ENCODE measurements around the gene TUSC1.
"Not testable (repeated sequence)": the region's sequence is repeated elsewhere in the genome, so short reads cannot be mapped to it uniquely, and the experiment has no call there.

TUSC1 gene

GRCh38 chr9:25678147-25678666, at the start of gene TUSC1:
Gene TUSC1 (minus strand): TSS chr9:25678444. CDS start chr9:25678312, 132 bp downstream.
- no peak for DNase-seq

GRCh38 chr9:25726871-25727410, 48.7 kb upstream of the TUSC1 start:
- DNase-seq = no peak

DNA sequence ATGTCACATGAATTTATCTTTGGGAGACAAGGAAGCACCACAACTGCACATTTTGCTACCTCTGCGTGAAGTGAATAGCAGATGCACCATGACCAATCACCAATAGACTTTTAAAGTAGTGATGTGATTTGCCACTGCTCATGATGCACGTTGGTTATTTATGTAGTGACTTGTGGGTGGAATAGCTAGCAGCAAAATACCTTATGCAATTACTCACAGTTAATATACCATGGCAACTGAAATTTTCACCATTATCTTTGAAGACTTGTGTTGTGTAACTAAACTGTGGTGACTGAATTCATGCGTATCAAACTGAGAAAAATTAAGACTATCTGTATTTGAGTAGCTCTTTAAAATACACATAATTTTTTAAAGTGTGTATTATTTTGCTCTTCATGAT, 46.2 kb upstream of the TUSC1 start:
- no peak for DNase-seq

DNA sequence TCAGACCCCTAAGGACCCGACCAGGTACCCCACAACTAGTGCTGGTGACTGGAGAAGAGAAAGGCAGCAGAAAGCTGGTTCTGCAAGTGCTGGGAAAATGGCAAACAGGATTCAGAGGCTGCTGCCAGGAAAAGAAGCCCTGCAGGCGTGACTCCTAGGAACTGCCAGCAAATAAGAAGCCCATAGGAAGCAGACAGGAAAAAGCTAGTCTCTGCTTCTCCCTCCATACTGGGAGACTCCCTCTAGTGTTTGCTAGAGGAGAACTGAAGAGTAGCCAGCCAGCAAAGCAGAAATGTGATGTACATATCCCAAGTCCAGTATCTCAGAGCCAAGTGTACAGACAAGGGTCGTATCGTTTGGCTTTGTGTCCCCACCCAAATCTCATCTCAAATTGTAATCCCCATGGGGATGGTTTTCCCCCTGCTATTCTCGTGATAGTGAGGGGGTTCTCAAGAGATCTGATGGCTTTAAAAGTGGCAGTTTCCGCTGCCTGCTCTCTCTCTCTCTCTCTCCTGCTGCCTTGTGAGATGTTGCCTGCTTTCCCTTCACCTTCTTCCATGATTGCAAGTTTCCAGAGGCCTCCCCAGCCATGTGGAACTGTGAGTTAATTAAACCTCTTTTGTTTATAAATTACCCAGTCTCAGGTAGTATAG, 38.1 kb upstream of the TUSC1 start:
- no peak for DNase-seq

GRCh38 chr9:25709941-25710340, 31.7 kb upstream of the TUSC1 start:
- DNase-seq = no peak

DNA sequence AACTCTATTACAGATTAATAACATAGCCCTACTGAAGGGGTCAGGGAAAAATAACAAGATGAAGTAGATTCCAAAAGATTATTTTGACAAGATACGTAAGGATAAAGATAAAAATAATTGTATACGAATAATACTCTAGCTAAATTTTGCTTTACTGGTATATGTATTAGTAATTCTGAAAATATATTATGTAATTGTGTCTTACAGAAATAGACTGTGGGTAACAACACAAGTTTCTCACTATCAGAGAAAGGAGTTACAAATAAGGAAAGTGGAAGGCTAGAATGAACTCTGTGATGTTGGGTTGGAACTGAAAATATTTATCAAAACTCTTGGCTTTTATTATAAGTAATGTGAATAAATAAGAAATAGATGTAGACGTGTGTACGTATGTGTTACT, 26.6 kb upstream of the TUSC1 start:
- no peak for DNase-seq

DNA sequence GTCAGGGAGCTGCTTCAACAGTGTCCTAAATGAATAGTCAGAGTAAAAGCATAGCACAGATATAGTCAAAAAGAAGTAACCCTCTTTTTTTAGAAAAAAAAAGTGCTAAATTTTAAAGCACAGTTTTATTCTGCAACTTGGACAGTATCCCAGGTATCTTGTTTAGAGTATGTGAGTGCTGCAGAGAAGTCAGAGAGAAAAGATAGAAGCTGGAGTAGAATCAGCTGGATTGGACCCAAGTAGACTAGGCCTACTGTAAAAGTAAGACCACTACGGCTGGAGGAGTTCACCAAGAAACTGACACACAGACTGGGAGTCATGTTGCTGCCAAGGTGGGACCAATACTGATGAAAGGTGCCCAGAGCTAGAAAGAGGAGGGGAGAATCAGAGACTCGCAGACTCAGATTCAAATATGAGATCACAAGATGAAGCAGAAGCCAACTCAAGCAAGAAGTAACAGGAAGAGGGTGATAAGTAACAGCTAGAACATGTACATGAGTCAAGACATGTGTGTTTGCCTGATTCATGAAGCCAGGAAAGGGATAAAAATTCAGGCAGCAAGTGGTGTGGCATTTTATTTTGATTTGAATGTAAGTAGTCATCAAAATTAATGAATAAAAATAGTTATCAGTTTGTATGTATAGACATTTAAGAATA, 25.6 kb upstream of the TUSC1 start:
- no peak for DNase-seq

DNA sequence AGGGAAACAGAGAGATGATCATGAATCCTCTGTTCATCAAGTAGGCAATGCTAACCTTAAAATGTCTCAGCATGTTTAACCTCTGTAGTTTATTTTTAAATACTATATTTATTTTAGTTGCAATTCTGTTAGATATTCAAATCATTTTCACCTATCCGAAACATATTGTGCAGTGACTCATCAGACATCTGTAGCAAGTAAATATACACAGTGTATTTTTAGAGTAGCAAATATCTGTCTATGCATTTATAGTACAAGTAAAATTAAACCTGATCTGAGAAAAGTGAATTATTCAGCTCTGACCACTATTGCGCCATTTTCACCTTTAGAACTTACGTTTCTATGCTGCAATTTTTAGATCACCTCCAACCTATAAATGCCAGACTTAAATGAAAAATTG, 24.3 kb upstream of the TUSC1 start:
- DNase-seq = no peak

DNA sequence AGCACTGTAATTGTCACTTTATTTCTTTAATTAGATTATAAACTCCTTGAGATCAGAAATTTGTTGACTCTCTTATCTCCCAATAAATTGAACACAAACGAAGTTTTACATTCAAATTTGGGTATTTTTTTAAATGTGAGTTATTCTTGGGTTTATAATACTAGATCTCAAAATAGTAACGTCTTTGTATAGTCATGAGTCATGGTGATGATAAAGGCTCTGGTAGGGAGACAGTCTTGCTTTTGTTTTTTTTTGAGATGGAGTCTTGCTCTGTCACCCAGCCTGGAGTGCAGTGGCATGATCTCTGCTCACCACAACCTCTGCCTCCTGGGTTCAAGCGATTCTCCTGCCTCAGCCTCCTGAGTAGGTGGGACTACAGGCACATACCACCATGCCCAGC, 22.7 kb upstream of the TUSC1 start:
- DNase-seq = not testable (repeated sequence)

- no peak for DNase-seq
These were observed 22.2 kb upstream of the TUSC1 start for GRCh38 chr9:25700430-25700829.

DNA sequence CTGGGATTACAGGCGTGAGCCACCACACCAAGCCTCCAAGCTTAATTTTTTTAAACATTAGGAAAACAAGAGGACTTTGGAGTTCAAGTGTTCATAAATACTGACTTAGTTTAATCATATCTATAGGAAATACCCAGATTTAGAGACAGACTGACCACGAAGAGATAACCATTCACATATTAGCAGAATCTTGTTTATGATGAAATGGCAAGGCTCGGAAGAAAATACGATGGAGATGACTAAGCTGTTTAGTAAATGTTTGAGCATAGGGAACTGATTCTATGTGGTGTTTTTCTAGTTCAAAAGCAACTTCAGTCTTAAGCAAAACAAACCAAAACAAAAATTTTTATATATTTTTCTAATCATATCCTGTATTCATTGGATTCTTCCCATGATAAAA, 13.5 kb upstream of the TUSC1 start:
- DNase-seq = no peak

- no peak for DNase-seq
These were observed 6.1 kb upstream of the TUSC1 start for GRCh38 chr9:25684321-25684720.

GRCh38 chr9:25681266-25681665, 3.0 kb upstream of the TUSC1 start:
- no peak for DNase-seq

DNA sequence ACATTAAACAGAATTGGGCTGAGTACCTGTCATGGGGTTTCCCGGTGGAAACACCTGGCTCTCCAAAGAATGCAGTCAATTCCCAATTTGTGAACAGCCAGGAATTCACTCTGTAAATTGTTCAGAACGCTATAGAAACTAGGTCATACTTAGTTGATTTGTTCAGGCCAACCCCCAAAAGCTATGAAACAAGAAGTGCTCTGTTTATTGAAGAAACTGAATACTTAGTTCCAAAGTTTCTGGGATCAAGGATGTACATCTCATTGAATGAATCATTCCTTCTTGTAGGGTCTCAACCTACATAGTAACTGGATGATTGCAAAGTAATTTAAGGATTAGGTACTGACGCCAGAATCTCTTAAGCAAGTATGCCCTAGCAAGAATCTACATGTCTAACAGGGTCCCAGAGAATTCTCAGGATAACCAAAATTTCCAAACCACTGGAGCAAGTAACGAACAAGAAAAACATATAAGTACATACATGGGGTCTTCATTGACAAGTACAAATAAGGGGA, 659 bp upstream of the TUSC1 start:
- DNase-seq = no peak

DNA sequence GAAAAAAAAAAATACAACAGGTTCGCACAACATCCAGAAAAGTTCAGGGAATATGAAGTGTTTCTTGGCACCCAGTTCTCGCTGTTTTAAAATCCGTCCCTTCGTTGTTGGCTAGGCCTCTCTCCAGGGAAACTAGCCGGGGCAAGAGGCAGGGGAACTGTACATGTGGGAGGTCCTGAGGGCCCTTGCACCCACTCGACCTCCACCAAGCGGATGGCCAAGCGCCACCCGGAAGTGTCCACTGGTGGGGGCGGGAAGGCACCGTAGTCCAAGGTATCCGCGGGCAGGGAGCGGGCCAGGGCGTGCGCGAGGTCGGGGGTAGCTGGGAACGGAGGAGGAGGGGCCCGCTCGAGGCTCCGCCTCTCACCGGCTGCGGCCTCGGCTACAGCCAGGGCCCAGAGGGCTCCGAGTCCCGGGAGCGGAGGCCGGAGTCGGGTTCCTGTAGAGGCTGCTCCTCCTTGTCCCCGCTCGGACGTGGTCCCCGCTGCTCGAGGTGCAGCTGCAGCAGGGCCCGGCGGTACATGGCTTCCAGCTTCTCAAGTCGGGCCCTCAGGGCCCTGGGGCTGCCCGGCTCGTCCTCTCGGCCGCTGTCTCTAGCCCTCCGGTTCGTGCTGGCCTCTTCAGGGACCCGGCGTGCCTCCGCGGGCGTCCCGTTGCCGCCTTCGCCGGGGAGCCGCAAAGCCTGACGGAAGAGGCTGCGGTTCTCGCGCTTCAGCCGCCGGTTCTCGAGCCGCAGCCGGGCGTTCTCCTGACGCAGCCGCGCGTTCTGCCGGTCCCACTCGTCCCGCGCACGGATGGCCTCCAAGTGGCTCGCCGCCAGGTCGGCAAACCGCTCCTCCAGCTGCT, 720 bp downstream of the TUSC1 start:
- no peak for DNase-seq

GRCh38 chr9:25675858-25676257, 2.4 kb downstream of the TUSC1 start:
- DNase-seq = not testable (repeated sequence)

DNA sequence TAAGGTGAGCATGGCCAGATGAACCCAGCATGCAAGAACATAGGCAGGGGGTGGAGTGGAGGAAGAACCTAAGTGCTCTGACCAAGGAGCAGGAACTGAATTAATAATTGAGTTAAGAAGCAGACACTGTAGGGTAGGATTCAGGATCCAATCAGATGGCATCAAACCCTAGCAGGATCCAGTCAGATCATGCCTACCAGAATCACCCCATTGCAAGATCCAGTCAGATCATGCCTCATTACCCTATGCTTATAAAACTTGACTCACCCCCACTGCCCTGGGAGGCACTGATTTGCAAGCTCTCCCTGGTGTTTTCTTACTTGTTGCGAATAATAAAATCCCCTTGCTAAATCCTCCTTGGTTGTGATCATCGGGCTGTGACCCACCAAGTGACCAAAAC, 19.7 kb downstream of the TUSC1 start:
- no peak for DNase-seq

GRCh38 chr9:25654417-25654816, 23.8 kb downstream of the TUSC1 start:
- DNase-seq = no peak

GRCh38 chr9:25648116-25648515, 30.1 kb downstream of the TUSC1 start:
- no peak for DNase-seq

GRCh38 chr9:25636026-25636425, 42.2 kb downstream of the TUSC1 start:
- DNase-seq = no peak

GRCh38 chr9:25629231-25629630, 49.0 kb downstream of the TUSC1 start:
- no peak for DNase-seq
